ENCODE data around the gene PARP4. TPM values are rescaled to one million over a fixed set of nuclear protein-coding genes. Genes with fewer than 3 reads are reported as not detected.

Gene PARP4
- total and polyA plus RNA-seq, 2 of the 13 experiments (the other 11 are each of a cell fraction or from before 2014, with no cell fraction given) = 40.5 to 42.6 TPM

- Histone ChIP-seq H3K9ac (ENCODE audit: insufficient read depth, low read depth, low read length) (no peak overlapping the region), H3K4me2 (ENCODE audit: low read depth, low read length) (no peak overlapping the region), H3K27me3 (ENCODE audit: control insufficient read depth in 1 of 2, insufficient read depth in 2 of 2, low read length in 2 of 2) (no peaks in the 10 kb centered on the region), H3K36me3 (replicated peaks in 1 of 2; ENCODE audit: control insufficient read depth in 1 of 2, insufficient read depth in 2 of 2, low read length in 2 of 2) (peaks cover 5 to 28% of the 10 kb centered on the region in 2 experiments; a peak in 4 of 5 replicates), H3K4me1 (ENCODE audit: insufficient read depth, low read length) (peaks cover 32% of the 10 kb centered on the region), H4K20me1 (ENCODE audit: insufficient read depth, low read length) (0 out of 2 replicates have a peak, but pooled peaks cover 6% of the 10 kb centered on the region), H2AFZ (ENCODE audit: low read length) (no peak overlapping the region), H3K27ac (ENCODE audit: extremely low read length, insufficient read depth, low read length) (no peak overlapping the region), H3K4me3 (replicated peaks in 1 of 3; ENCODE audit: insufficient read depth in 1 of 3, low read depth in 2 of 3, low read length in 3 of 3) (no peak overlapping the region), H3K9me3 (ENCODE audit: low read length) (no peaks in the 10 kb centered on the region), H3K79me2 (ENCODE audit: insufficient read depth, low read length) (peaks cover 56% of the 10 kb centered on the region)
- in situ Hi-C loops (cut with HindIII; ENCODE audit: extremely low pct_ligation_motif_present, low pct_unique_long_range_greater_than_20kb) (no loop called here), intact Hi-C loops (cut with micrococcal nuclease; ENCODE audit: unreplicated experiment) (no loop called here)
- ChIA-PET POLR2A (no interaction called here), CTCF (ENCODE audit: low intra/inter-chr PET ratio, low total read pairs) (no interaction called here)
- no peak for TF ChIP-seq PRDM10 (CRISPR knock-in tag; IDR thresholded peaks at IDR 0.05; ENCODE audit: low read depth)
- peak; percentile 33 for TF ChIP-seq AGO2 (optimal IDR thresholded peaks at IDR 0.05; ENCODE audit: low read depth, low read length)
- WGBS (ENCODE audit: low lambda C conversion rate) = 99% methylated on average over 20 of the region's 20 CpGs
- no peak for FAIRE-seq
- BruUV-seq (replicated peaks) = no TSS peak
- DNase-seq (ENCODE audit: low spot score) = no peak
- ATAC-seq = no peak
Observed at GRCh38 chr13:24505756-24506155, 6.8 kb downstream of the PARP4 start.

DNA sequence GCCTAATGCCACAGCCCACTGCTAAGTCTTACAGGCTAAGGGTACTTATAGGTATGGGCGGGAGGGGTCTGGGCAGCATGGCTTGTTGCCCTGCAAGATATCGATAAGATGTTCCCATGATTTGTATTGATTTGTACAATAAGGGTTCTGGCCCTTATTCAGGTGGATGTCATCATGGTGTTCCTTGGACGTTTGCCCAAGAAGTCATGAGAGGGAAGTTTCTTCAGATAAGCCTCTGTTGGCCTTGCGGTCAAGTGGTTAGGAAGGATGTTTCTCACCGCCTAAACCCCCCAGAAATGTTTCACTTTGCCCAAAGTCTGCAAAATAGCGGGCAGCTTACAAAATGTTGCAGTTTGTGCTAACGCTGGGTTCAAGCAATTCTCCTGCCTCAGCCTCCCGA, 7.3 kb downstream of the PARP4 start:
- TF ChIP-seq SRSF4 (IDR thresholded peaks at IDR 0.05; ENCODE audit: low read depth, low read length, poor library complexity, severe bottlenecking) (no peak), ZNF281 (CRISPR knock-in tag; IDR thresholded peaks at IDR 0.05; ENCODE audit: borderline replicate concordance) (no peak), ZNF891 (CRISPR knock-in tag; IDR thresholded peaks at IDR 0.05) (no peak)
- H2AFZ ChIP-seq (ENCODE audit: low read length) = no peak overlapping the region
- no peak for ATAC-seq
- H3K4me1 ChIP-seq (ENCODE audit: insufficient read depth, low read length) = peaks cover 27% of the 10 kb centered on the region
- peaks cover 52% of the 10 kb centered on the region for H3K79me2 ChIP-seq (ENCODE audit: insufficient read depth, low read length)
- ChIA-PET CTCF (ENCODE audit: low intra/inter-chr PET ratio, low total read pairs) (no interaction called here), POLR2A (no interaction called here)
- H3K4me3 ChIP-seq (replicated peaks in 1 of 3; ENCODE audit: insufficient read depth in 1 of 3, low read depth in 2 of 3, low read length in 3 of 3) = no peak overlapping the region
- H3K9ac ChIP-seq (ENCODE audit: insufficient read depth, low read depth, low read length) = no peak overlapping the region
- no peak for FAIRE-seq
- H3K27ac ChIP-seq (ENCODE audit: extremely low read length, insufficient read depth, low read length) = no peak overlapping the region
- H3K9me3 ChIP-seq (ENCODE audit: low read length) = no peaks in the 10 kb centered on the region
- no peaks in the 10 kb centered on the region for H3K27me3 ChIP-seq (ENCODE audit: control insufficient read depth in 1 of 2, insufficient read depth in 2 of 2, low read length in 2 of 2)
- in situ Hi-C loops (cut with HindIII; ENCODE audit: extremely low pct_ligation_motif_present, low pct_unique_long_range_greater_than_20kb) = no loop called here
- WGBS (ENCODE audit: low lambda C conversion rate) = 98% methylated on average over 8 of the region's 8 CpGs
- no peak overlapping the region for H3K4me2 ChIP-seq (ENCODE audit: low read depth, low read length)
- no peak for DNase-seq (ENCODE audit: low spot score)
- H4K20me1 ChIP-seq (ENCODE audit: insufficient read depth, low read length) = 0 out of 2 replicates have a peak, but pooled peaks cover 6% of the 10 kb centered on the region
- intact Hi-C loops (cut with micrococcal nuclease; ENCODE audit: unreplicated experiment) = no loop called here
- BruUV-seq (replicated peaks) = no TSS peak
- peaks cover 5 to 29% of the 10 kb centered on the region in 2 experiments; a peak in 4 of 5 replicates for H3K36me3 ChIP-seq (replicated peaks in 1 of 2; ENCODE audit: control insufficient read depth in 1 of 2, insufficient read depth in 2 of 2, low read length in 2 of 2)
